HepG2 (cell line): ENCODE results near the gene PPP1R9A. TPM values are rescaled to one million over a fixed set of nuclear protein-coding genes. Genes with fewer than 3 reads are reported as not detected.
A peak's percentile ranks its signal among the peaks of the same experiment; 100 is the strongest.

Experiments used
- BCL6 ChIP-seq: IDR thresholded peaks from 2 replicates; pipeline ENCODE4 v1.6.1; 2016; ENCODE audit warnings: missing genetic modification reagents, missing compliant biosample characterization
- BRD4 ChIP-seq: sonication (generic); formaldehyde crosslinking; IDR thresholded peaks from 2 replicates; pipeline ENCODE4 v1.4.0; 2020; ENCODE audit warnings: missing genetic modification reagents
- CEBPB ChIP-seq: IDR thresholded peaks from 2 replicates; pipeline ENCODE4 v1.6.1; 2011; ENCODE audit warnings: low read depth, low read length, improper control_type of control experiment, borderline replicate concordance
- CREB1 ChIP-seq, 2 experiments: fragments of 450-650 bp in 1 of 2; IDR thresholded peaks; 2 replicates each; pipeline ENCODE4 v1.6.1; 2016 to 2017; ENCODE audit warnings: control low read depth in 1 of 2, mild to moderate bottlenecking in 1 of 2, missing compliant biosample characterization in 1 of 2, missing genetic modification characterization in 1 of 2
- DNMT3B ChIP-seq: conservative IDR thresholded peaks from 2 replicates; pipeline ENCODE4 v1.6.1; 2016; ENCODE audit warnings: missing biosample characterization, control low read depth
- EP300 ChIP-seq, 3 experiments: sonication (generic) in 1 of 3; formaldehyde crosslinking in 1 of 3; IDR thresholded peaks; 2 replicates each; pipeline versions ENCODE4 v1.5.1 to v1.6.1; 2011 to 2020; ENCODE audit warnings: low read depth in 2 of 3, low read length in 2 of 3, borderline replicate concordance in 1 of 3, improper control_type of control experiment in 1 of 3, mild to moderate bottlenecking in 1 of 3, missing genetic modification reagents in 1 of 3, moderate library complexity in 1 of 3
- HOXA9 ChIP-seq: sonication (generic); formaldehyde crosslinking; IDR thresholded peaks from 2 replicates; pipeline ENCODE4 v1.8.1; 2022; ENCODE audit warnings: missing genetic modification reagents, mild to moderate bottlenecking, moderate library complexity, borderline replicate concordance
- KDM1A ChIP-seq: IDR thresholded peaks from 2 replicates; pipeline ENCODE4 v1.6.1; 2016; ENCODE audit warnings: missing compliant biosample characterization
- NBN ChIP-seq: fragments of 450-650 bp; conservative IDR thresholded peaks from 2 replicates; pipeline ENCODE4 v1.6.1; 2017
- RCOR2 ChIP-seq: IDR thresholded peaks from 2 replicates; pipeline ENCODE4 v1.6.1; 2016; ENCODE audit warnings: missing biosample characterization, missing genetic modification reagents
- SSRP1 ChIP-seq: IDR thresholded peaks from 2 replicates; pipeline ENCODE4 v1.6.1; 2016; ENCODE audit warnings: control low read depth
- ZMYM2 ChIP-seq: sonication (generic); formaldehyde crosslinking; IDR thresholded peaks from 2 replicates; pipeline ENCODE4 v1.8.0; 2022; ENCODE audit warnings: mild to moderate bottlenecking, missing genetic modification reagents
- ZNF207 ChIP-seq: fragments of 450-650 bp; IDR thresholded peaks from 2 replicates; pipeline ENCODE4 v1.6.1; 2016; ENCODE audit warnings: antibody characterized with exemption, borderline replicate concordance
- ZNF772 ChIP-seq: sonication (generic); formaldehyde crosslinking; IDR thresholded peaks from 2 replicates; pipeline ENCODE4 v1.5.0; 2020; ENCODE audit warnings: mild to moderate bottlenecking, missing genetic modification reagents
- ZSCAN29 ChIP-seq: sonication (generic); formaldehyde crosslinking; conservative IDR thresholded peaks from 2 replicates; pipeline ENCODE4 v1.4.0; 2020; ENCODE audit warnings: mild to moderate bottlenecking, missing genetic modification reagents
- polyA plus RNA-seq, 8 experiments: library from polyadenylated mRNA; depleted of rRNA in 3 of 8; stranded (reverse) in 7 of 8; unstranded in 1 of 8; fragments of >200 nt; fragmentation: Illumina TruSeq in 4 of 8; extraction: Trizol in 4 of 8; gene quantifications; 2 replicates each; pipeline versions ENCODE4 v1.2.1 to v1.2.3, GENCODE V29; 2011 to 2016; ENCODE audit warnings: low read depth in 4 of 8, missing spikeins in 1 of 8, mixed read lengths in 1 of 8; ENCODE audit not compliant: insufficient read depth in 1 of 8
- total RNA-seq, 5 experiments: library from RNA; depleted of rRNA; stranded (reverse); fragments of >200 nt; fragmentation: Illumina TruSeq; extraction: Trizol; gene quantifications; 2 replicates each; pipeline ENCODE4 v1.2.3, GENCODE V29; 2016; ENCODE audit warnings: low read depth in 1 of 5
- TF ChIP-seq, protein P1 (sequence below): sonication (generic); formaldehyde crosslinking; IDR thresholded peaks from 2 replicates; pipeline ENCODE4 v1.4.0; 2020; ENCODE audit warnings: missing genetic modification reagents
- TF ChIP-seq, protein P2 (sequence below): sonication (generic); formaldehyde crosslinking; IDR thresholded peaks from 2 replicates; pipeline ENCODE4 v1.4.0; 2020; ENCODE audit warnings: missing genetic modification reagents
- TF ChIP-seq, protein P3 (sequence below): IDR thresholded peaks from 2 replicates; pipeline ENCODE4 v1.6.1; 2016; ENCODE audit warnings: low read depth

Gene PPP1R9A
- total and polyA plus RNA-seq, 2 of the 13 experiments (the other 11 are each of a cell fraction or from before 2014, with no cell fraction given) = 11.4 to 31.9 TPM

DNA sequence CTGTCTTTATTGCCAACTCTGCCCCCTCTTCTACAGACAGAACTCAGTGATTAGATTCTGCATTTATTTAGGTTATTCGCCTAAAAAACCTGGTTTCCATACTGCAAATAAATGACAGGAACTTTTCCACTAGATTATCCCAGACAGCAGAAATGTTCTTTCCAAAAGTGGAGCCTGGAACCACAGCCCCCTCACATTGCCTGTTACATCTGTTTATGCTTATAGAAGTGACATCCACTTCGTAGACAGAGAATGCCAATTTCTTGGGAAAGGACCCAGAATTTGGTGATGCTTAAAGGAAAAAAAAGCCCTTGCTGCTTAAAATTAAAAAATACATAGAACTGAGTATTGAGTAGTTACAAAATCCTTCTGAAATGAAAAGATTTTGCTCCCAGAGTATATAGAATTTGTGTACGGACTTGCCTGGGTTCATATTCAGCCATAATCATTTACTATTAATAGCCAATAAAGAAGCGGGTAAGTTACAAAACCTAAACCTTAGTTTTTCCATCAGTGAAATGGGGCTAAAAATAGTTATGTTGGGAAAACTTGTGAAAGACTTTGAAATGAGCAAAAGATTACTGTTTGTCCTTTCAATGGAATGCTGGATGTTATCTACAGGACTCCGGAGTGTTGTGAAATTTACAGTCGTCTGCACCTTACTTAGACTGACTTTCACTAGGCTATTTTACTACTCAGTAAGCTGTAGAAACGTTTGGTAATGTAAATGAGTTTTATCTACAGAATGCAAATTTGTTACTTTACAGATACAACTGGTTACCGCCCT lies 1.1 kb upstream of the PPP1R9A start (continued):
- TF ChIP-seq, protein P1, sequence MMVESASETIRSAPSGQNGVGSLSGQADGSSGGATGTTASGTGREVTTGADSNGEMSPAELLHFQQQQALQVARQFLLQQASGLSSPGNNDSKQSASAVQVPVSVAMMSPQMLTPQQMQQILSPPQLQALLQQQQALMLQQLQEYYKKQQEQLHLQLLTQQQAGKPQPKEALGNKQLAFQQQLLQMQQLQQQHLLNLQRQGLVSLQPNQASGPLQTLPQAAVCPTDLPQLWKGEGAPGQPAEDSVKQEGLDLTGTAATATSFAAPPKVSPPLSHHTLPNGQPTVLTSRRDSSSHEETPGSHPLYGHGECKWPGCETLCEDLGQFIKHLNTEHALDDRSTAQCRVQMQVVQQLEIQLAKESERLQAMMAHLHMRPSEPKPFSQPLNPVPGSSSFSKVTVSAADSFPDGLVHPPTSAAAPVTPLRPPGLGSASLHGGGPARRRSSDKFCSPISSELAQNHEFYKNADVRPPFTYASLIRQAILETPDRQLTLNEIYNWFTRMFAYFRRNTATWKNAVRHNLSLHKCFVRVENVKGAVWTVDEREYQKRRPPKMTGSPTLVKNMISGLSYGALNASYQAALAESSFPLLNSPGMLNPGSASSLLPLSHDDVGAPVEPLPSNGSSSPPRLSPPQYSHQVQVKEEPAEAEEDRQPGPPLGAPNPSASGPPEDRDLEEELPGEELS (CRISPR knock-in tag) = no peak
- TF ChIP-seq, protein P2, sequence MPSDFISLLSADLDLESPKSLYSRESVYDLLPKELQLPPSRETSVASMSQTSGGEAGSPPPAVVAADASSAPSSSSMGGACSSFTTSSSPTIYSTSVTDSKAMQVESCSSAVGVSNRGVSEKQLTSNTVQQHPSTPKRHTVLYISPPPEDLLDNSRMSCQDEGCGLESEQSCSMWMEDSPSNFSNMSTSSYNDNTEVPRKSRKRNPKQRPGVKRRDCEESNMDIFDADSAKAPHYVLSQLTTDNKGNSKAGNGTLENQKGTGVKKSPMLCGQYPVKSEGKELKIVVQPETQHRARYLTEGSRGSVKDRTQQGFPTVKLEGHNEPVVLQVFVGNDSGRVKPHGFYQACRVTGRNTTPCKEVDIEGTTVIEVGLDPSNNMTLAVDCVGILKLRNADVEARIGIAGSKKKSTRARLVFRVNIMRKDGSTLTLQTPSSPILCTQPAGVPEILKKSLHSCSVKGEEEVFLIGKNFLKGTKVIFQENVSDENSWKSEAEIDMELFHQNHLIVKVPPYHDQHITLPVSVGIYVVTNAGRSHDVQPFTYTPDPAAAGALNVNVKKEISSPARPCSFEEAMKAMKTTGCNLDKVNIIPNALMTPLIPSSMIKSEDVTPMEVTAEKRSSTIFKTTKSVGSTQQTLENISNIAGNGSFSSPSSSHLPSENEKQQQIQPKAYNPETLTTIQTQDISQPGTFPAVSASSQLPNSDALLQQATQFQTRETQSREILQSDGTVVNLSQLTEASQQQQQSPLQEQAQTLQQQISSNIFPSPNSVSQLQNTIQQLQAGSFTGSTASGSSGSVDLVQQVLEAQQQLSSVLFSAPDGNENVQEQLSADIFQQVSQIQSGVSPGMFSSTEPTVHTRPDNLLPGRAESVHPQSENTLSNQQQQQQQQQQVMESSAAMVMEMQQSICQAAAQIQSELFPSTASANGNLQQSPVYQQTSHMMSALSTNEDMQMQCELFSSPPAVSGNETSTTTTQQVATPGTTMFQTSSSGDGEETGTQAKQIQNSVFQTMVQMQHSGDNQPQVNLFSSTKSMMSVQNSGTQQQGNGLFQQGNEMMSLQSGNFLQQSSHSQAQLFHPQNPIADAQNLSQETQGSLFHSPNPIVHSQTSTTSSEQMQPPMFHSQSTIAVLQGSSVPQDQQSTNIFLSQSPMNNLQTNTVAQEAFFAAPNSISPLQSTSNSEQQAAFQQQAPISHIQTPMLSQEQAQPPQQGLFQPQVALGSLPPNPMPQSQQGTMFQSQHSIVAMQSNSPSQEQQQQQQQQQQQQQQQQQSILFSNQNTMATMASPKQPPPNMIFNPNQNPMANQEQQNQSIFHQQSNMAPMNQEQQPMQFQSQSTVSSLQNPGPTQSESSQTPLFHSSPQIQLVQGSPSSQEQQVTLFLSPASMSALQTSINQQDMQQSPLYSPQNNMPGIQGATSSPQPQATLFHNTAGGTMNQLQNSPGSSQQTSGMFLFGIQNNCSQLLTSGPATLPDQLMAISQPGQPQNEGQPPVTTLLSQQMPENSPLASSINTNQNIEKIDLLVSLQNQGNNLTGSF (CRISPR knock-in tag) = no peak
- TF ChIP-seq ZSCAN29 (no peak), SSRP1 (no peak), CREB1 (IDR thresholded peaks at IDR 0.05) (no peak), CREB1 (CRISPR knock-in tag; IDR thresholded peaks at IDR 0.05) (peak; percentile 43; the same call in 1 of the 2 replicates), DNMT3B (CRISPR knock-in tag) (no peak), ZNF207 (no peak), CEBPB (peak; percentile 83), BRD4 (CRISPR knock-in tag) (no peak), BCL6 (CRISPR knock-in tag) (peak; percentile 39; the same call in 1 of the 2 replicates), ZMYM2 (0 out of 2 replicates have a peak, but pooled peaks have one; percentile 43), HOXA9 (CRISPR knock-in tag) (no peak), ZNF772 (no peak), KDM1A (CRISPR knock-in tag) (peak; percentile 78; the same call in 1 of the 2 replicates), EP300 (IDR thresholded peaks at IDR 0.05; ENCODE audit: low read depth in 2 of 2, low read length in 2 of 2) (peak in 1 of 2 experiments; percentile 39; a peak in 1 of 4 replicates), EP300 (CRISPR knock-in tag; IDR thresholded peaks at IDR 0.05; ENCODE audit: borderline replicate concordance) (no peak), RCOR2 (CRISPR knock-in tag) (peak; percentile 91), NBN (no peak)
- TF ChIP-seq, protein P3, sequence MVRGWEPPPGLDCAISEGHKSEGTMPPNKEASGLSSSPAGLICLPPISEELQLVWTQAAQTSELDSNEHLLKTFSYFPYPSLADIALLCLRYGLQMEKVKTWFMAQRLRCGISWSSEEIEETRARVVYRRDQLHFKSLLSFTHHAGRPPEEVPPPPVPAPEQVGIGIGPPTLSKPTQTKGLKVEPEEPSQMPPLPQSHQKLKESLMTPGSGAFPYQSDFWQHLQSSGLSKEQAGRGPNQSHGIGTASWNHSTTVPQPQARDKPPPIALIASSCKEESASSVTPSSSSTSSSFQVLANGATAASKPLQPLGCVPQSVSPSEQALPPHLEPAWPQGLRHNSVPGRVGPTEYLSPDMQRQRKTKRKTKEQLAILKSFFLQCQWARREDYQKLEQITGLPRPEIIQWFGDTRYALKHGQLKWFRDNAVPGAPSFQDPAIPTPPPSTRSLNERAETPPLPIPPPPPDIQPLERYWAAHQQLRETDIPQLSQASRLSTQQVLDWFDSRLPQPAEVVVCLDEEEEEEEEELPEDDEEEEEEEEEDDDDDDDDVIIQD (CRISPR knock-in tag) = 0 out of 2 replicates have a peak, but pooled peaks have one; percentile 18
